GM12878 (cell line): ENCODE data around the gene TBC1D1. TPM values are rescaled to one million over a fixed set of nuclear protein-coding genes. Genes with fewer than 3 reads are reported as not detected.

Experiments
- ATF2 ChIP-seq: IDR thresholded peaks from 2 replicates; pipeline ENCODE4 v1.6.1; 2012; ENCODE audit warnings: low read length, inconsistent platforms
- BACH1 ChIP-seq: fragments of 450-650 bp; IDR thresholded peaks from 2 replicates; pipeline ENCODE4 v1.6.1; 2017; ENCODE audit warnings: mild to moderate bottlenecking, borderline replicate concordance
- BCLAF1 ChIP-seq: fragments of 450-650 bp; IDR thresholded peaks from 2 replicates; pipeline ENCODE4 v1.6.1; 2017; ENCODE audit warnings: antibody characterized with exemption, mild to moderate bottlenecking, moderate library complexity
- EGR1 ChIP-seq, 2 experiments: IDR thresholded peaks; 1 replicate in 1 of 2; 2 replicates in 1 of 2; pipeline ENCODE4 v1.6.1; 2011 to 2012; ENCODE audit warnings: low read depth in 2 of 2, low read length in 2 of 2, borderline replicate concordance in 1 of 2, mild to moderate bottlenecking in 1 of 2, moderate library complexity in 1 of 2
- IKZF2 ChIP-seq, 2 experiments: fragments of 450-650 bp; IDR thresholded peaks; 2 replicates each; pipeline ENCODE4 v1.6.1; 2017; ENCODE audit warnings: mild to moderate bottlenecking in 2 of 2, moderate library complexity in 2 of 2
- JUND ChIP-seq: IDR thresholded peaks from 2 replicates; pipeline ENCODE4 v1.6.1; 2012; ENCODE audit warnings: low read depth, mild to moderate bottlenecking, low read length, improper control_type of control experiment, moderate library complexity
- KDM1A ChIP-seq: fragments of 200-600 bp; sonication (generic); IDR thresholded peaks from 2 replicates; pipeline ENCODE4 v1.6.1; 2016; ENCODE audit warnings: borderline replicate concordance
- PKNOX1 ChIP-seq: fragments of 450-650 bp; IDR thresholded peaks from 2 replicates; pipeline ENCODE4 v1.6.1; 2016; ENCODE audit warnings: mild to moderate bottlenecking
- SREBF2 ChIP-seq: IDR thresholded peaks from 2 replicates; pipeline ENCODE4 v1.6.1; 2012; ENCODE audit warnings: mild to moderate bottlenecking, low read length
- SUZ12 ChIP-seq: fragments of 200-600 bp; sonication (generic); IDR thresholded peaks from one replicate; pipeline ENCODE4 v1.6.1; 2018; ENCODE audit warnings: antibody characterized with exemption, mild to moderate bottlenecking; ENCODE audit not compliant: unreplicated experiment
- ZBTB33 ChIP-seq: fragments of 450-650 bp; IDR thresholded peaks from 2 replicates; pipeline ENCODE4 v1.6.1; 2017; ENCODE audit warnings: mild to moderate bottlenecking
- ZNF274 ChIP-seq: IDR thresholded peaks from one replicate; pipeline ENCODE4 v1.8.0; 2011; ENCODE audit not compliant: insufficient read length, insufficient read depth
- polyA plus RNA-seq, 11 experiments: library from polyadenylated mRNA; depleted of rRNA in 4 of 11; unstranded in 6 of 11; stranded (reverse) in 5 of 11; fragments of >200 nt; fragmentation: Nextera tagmentation in 4 of 11; fragmentation: Illumina TruSeq in 1 of 11; extraction: Ambion mirVana in 4 of 11; extraction: Trizol in 1 of 11; gene quantifications; 1 replicate in 1 of 11; 2 replicates in 10 of 11; pipeline versions ENCODE4 v1.2.1 to v1.2.3, GENCODE V29; 2011 to 2016; ENCODE audit warnings: inconsistent platforms in 2 of 11, missing spikeins in 2 of 11, low read depth in 1 of 11
- total RNA-seq, 4 experiments: library from RNA; depleted of rRNA in 3 of 4; stranded (reverse); fragments of >200 nt in 3 of 4; fragmentation: Illumina TruSeq in 1 of 4; extraction: Trizol in 1 of 4; gene quantifications; 2 replicates each; pipeline versions ENCODE4 v1.2.1 to v1.2.3, GENCODE V29; 2013 to 2021

TBC1D1 gene
- total and polyA plus RNA-seq, 10 of the 15 experiments (the other 5 are each of a cell fraction or from before 2014, with no cell fraction given) = 5.3 to 102 (median 57.8) TPM

GRCh38 chr4:38173935-38174518 is 283.1 kb downstream of the TBC1D1 start (continued):
- TF ChIP-seq ZBTB33 (no peak), BCLAF1 (no peak), ATF2 (no peak), PKNOX1 (no peak), IKZF2 (IDR thresholded peaks at IDR 0.05) (no peak), JUND (no peak), ZNF274 (no peak), KDM1A (no peak), SUZ12 (no peak), BACH1 (no peak), EGR1 (IDR thresholded peaks at IDR 0.05; ENCODE audit: borderline replicate concordance in 1 of 2, low read depth in 2 of 2, low read length in 2 of 2) (no peak), SREBF2 (no peak)
